NCI-H2196 treated with DMSO at 0.1 percent for 48 hours (cell line): ENCODE data around the gene PTPA.
"Not testable (repeated sequence)": the region's sequence is repeated elsewhere in the genome, so short reads cannot be mapped to it uniquely, and the experiment has no call there.

Source experiments
- DNase-seq: peaks from one replicate; lab custom pipeline; 2025; ENCODE audit not compliant: unreplicated experiment; lab: John Stamatoyannopoulos, UW

The PTPA gene

DNA sequence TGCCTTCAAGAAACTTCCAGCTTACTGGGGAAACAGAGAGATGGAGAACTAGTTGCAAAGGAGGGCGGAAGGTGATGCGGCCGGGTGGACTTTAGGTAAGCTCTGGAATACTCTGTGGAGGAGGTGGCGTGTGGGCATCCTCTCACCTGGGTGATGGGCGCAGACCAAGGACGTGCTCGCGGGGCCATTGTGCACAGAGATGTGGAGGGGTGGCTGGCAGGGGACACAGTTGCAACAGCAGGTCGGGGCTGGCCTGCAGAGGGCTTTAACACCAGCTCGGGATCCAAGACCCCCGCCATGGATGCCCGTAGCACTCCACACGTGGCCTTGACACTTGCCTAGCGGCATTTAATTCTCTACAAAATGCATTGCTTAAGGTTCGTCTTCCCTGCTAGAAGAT lies 40.3 kb downstream of the PTPA start:
- DNase-seq, result no peak

- no peak for DNase-seq
These were observed 43.8 kb downstream of the PTPA start for GRCh38 chr9:129154866-129155477.

DNA sequence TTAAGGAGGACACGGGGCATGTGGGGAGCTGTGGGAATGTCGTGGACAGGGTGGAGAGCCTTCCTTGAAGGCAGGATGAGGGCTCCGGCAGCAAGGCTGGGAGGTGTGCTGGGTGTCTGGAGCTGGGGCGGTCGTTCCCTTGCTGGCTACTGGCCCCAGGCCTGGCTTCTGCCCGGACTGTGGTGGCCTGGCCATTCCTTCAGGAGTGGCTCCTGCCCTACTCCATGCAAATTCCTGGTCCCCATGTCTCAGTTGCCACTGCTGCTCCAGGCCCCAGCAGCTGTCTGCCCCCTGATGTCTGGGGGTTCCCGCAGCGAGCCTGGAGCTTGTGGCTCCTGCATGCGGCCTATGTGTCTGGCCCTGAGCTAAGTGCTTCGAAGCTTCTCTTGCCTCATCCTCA lies 44.9 kb downstream of the PTPA start:
- no peak for DNase-seq

GRCh38 chr9:129160712-129161533 lies 49.7 kb downstream of the PTPA start:
- DNase-seq, result no peak

DNA sequence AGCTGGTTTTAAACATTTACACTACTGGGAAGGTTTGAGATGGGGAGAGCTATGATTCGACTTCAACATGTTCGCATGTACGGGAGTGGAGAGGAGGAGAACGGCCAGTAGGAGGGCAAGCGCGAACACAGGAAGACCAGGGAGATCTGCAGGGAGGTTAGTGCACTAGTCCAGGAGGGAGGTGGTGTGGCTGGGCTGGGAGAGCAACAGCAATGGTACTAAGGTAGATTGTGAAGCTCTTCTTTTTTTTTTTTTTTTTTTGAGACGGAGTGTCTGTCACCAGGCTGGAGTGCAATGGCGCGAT lies 50.3 kb downstream of the PTPA start:
- no peak for DNase-seq

DNA sequence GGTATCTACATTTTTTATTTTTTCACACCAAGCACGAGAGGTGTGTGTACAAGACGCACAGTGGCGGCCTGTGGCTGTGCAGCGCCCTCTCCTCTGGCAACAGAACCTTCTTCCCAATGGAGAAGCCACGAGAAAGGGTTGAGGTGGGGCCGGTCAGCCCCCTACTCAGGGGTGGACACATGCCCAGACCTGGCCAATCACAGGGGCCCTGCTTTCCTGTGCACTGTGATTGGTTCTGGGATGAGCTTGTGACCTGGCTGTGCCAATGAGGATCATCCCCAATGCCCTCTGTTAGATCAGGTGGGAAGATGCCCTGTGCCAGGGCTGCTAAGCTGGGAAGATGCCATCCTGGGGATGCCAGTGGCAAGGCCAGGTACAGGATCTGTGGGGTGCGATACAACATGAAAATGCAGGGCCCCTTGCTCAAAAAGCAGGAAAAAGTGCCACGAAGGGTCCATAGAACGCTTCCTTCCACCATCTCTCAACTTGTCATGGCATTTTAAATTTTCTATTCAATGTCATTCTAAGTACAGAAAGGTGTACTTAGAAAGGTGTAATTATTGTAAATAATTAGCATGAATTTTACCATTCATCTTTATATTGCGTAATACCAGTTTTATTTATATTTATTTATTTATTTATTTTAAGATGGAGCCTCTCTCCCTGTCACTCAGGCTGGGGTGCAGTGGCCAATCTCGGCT lies 51.4 kb downstream of the PTPA start:
- no peak for DNase-seq

DNA sequence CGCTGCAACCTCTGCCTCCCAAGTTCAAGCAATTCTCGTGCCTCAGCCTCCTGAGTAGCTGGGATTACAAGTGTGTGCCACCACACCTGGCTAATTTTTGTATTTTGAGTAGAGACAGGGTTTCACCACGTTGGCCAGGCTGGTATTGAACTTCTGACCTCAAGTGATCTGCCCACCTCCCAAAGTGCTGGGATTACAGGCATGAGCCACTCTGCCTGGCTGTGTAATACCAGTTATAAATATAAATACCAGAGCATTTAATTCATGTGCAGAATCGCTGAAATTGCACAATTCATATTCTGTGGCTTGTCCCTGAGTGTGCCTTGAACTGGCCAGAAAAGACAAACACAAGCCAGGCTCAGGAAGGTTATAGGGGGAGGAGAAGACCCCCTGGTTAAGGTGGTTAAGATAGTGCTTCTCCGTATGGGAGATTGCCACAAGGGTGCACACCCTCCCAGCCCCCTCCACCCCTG lies 52.0 kb downstream of the PTPA start:
- not testable (repeated sequence) for DNase-seq

DNA sequence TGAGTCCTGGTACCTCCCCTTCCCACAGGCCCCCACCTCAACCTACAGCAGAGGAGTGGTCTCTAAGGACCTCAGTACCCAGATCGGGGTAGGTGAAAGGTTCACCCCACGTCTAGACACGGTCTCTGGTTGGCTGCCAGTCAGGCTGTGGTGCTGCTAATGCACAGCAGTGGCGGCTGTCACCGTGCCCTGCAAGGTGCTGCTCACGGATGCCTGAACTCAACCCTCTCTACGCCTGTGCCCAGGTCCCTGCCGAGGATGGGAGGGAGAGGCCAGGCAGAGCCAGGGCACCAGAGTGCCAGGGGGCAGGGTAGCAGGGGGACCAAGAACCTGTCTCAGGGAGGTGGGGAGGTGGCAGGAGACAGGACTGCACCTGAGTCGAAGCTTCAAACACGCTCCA lies 52.5 kb downstream of the PTPA start:
- DNase-seq, result no peak

- no peak for DNase-seq
These were observed 53.2 kb downstream of the PTPA start for GRCh38 chr9:129164246-129164930.

- no peak for DNase-seq
These were observed 54.0 kb downstream of the PTPA start for GRCh38 chr9:129165198-129165597.

DNA sequence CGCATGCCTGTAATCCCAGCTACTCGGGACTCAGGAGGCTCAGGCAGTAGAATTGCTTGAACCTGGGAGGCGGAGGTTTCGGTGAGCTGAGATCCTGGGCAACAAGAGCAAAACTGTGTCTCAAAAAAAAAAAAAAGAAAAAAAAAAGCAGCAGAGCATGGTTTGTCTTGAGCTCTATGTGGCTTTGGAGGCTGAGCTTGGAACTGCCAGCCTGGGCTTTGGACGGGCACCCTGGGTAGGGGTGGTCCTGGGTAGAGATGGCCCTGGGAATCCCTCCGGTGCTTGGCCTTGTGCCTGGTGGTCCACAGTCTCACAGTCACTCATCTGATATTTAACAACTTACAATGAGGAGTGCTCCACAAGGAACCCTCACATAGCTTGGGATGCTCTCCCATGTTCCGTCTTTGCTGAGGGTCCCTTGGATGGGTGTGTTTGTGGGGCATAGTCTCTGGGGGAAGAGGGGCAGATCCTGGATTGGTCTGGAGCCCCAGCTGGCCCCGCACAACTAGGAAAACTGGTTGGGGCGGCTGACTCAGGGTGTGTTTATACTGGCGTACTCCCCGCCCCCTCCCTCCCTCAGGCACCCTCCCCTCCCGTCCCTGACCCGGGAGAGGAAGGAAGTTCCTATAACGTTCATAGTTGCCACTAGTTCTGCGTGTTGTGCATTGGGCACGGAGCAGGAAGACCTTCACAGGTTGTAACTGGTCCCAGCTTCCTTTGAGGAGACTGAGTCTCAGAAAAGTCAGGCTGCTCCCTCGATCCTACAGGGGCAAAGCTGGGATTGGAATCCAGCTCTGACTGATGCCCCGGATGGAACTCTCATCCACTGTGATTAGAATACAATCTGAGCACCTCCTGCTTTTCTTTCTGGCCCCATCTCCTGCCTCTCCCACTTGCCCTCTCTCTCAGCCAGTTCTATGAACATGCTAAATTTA lies 55.7 kb downstream of the PTPA start:
- no peak for DNase-seq

DNA sequence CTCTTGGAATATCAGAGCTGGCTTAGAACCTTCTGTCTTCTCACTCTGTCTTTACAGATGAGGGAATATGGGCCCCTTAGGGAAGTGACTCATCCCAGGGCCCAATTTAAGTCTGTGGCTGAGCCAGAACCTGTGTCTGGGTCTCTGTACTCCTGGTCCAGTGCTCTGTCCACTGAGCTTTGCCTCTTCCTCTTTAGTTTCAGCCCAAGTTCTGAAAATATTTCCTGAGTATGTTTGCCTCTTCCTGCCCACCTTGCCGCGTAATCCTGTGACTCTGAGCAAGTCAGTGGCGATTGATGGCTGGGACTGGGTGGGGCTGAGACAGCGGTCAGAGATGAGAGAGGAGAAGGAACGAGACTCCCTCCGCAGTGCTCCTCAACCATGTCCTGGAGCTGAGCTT lies 59.0 kb downstream of the PTPA start:
- no peak for DNase-seq

DNA sequence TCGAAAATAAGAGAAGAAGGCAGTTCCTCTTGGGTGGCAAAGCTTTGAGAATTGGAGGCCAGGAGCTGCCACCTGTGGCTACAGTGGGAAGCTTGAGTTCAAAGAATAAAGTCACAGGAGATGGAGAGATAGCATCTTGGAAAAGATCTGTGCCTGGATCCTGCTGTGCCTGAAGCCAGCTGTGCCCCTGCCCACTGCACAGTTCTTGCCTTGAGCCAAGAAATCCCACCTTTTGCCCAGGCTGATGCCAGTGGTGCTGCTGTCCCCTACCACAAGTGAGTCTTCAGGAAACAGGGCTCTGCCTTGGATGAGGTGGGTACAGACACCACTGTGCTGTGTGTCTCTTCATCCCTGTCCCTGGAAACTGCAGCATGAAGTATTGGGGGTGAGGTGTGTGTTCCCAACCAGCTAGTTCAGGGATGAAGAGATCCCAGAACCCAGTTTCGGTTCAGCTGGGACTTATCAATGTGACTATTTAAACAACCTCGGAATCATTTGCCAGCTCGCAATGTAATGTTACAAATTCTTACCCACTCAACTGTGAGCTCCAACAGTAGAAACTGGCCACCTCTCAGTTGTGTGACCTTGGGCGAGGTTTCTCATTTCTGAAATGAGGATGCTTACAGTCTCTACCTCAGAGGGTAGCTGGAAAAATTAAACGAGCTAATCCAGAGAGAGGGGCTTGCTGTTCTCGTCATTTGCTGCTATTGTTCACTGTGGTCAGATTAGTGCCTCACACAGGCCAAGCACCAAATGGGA lies 61.0 kb downstream of the PTPA start:
- no peak for DNase-seq

GRCh38 chr9:129172816-129173215 lies 61.6 kb downstream of the PTPA start:
- DNase-seq, result no peak

- DNase-seq, result no peak
These were observed 62.3 kb downstream of the PTPA start for GRCh38 chr9:129173296-129174101.

GRCh38 chr9:129174102-129174723 lies 63.0 kb downstream of the PTPA start:
- DNase-seq, result peak; percentile 78

DNA sequence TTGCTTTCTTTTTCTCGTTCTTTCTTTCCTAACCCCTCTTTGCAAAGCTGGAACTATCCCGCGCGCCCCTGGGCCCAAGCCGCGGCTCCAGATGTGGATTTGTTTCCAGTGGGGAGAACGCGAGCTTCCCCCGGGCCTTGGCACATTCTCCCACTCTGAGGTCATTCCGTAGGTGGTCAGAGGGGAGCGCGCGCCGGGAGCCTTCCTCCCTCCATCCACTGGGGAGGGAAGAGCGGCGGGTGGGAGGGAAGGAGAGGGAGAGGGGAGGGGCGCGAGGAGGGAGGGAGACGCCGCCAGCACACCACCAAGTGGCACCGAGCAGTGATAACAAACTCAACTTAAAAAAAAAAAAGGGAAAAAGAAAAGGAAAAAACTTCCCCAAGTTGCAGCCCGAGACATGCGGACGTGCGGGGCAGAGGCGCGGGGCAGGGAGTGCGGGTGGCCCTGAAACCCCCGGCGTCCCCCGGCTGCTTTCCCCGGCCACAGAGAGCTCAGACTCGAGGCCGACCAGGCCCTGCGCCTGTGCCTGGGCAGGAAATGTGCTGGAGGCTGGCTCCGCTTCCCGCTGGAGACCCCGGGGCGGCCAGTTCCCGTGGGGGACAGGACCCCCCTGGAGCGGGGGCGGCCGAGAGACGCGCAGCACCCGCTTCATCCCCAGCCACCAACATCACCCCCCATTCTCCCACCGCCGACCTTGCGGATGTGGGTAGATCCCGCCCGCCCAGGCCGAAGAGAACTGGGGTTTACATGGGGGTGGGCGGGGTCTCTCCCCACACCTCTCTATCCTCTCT lies 63.7 kb downstream of the PTPA start:
- DNase-seq, result peak; percentile 61

DNA sequence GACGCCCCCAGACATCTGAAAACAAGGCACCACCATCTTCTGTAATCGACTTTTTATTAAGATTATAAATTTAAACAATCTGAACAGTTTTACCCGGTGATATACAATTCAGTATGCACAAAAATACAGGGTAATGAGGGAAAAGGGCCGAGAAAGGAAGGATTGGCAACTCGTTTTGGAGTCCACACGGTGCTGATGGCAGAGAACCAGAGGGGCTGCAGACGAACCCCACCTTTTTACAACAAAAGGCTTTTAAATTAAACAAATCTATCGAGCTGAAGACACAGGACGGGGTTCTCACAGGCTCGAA lies 64.3 kb downstream of the PTPA start:
- no peak for DNase-seq
